MM.1S (cell line): ENCODE results near the gene FOXL2.

ENCODE experiments used
- DNase-seq: peaks from one replicate; pipeline ENCODE4 v3.0.0-alpha.2; 2015
- H2AFZ ChIP-seq: fragments of 300-600 bp; sonication (generic); 2 replicates; pipeline ENCODE4 v1.6.0; 2016; ENCODE audit warnings: antibody characterized with exemption, low read length
- H3F3A ChIP-seq: fragments of 300-600 bp; sonication (generic); 2 replicates; pipeline ENCODE4 v1.6.1; 2016; ENCODE audit warnings: mild to moderate bottlenecking, antibody characterized with exemption, low read length, moderate library complexity, mixed read lengths; ENCODE audit not compliant: insufficient read depth
- H3K27ac ChIP-seq: fragments of 300-600 bp; sonication (generic); 2 replicates; pipeline ENCODE4 v1.5.1; 2016; ENCODE audit warnings: mild to moderate bottlenecking, low read length
- H3K27me3 ChIP-seq: fragments of 300-600 bp; sonication (generic); replicated peaks from 2 replicates; pipeline ENCODE4 v1.6.0; 2016; ENCODE audit warnings: low read length; ENCODE audit not compliant: insufficient read depth
- H3K36me3 ChIP-seq: fragments of 300-600 bp; sonication (generic); replicated peaks from 2 replicates; pipeline ENCODE4 v1.6.1; 2016; ENCODE audit warnings: mild to moderate bottlenecking, low read length, mixed read lengths; ENCODE audit not compliant: insufficient read depth
- H3K4me1 ChIP-seq: fragments of 300-600 bp; sonication (generic); 2 replicates; pipeline ENCODE4 v1.6.1; 2016; ENCODE audit warnings: low read length, mixed read lengths
- H3K4me2 ChIP-seq: fragments of 300-600 bp; sonication (generic); 2 replicates; pipeline ENCODE4 v1.6.0; 2016; ENCODE audit warnings: low read depth, low read length
- H3K4me3 ChIP-seq: fragments of 300-600 bp; sonication (generic); 2 replicates; pipeline ENCODE4 v1.5.1; 2016; ENCODE audit warnings: low read length, mixed read lengths
- H3K79me2 ChIP-seq: fragments of 300-600 bp; sonication (generic); 2 replicates; pipeline ENCODE4 v1.6.1; 2016; ENCODE audit warnings: mixed run types, low read length, mixed read lengths
- H3K9ac ChIP-seq: fragments of 300-600 bp; sonication (generic); 2 replicates; pipeline ENCODE4 v1.6.1; 2016; ENCODE audit warnings: low read length, mixed read lengths
- H3K9me2 ChIP-seq: fragments of 300-600 bp; sonication (generic); replicated peaks from 2 replicates; pipeline ENCODE4 v1.6.1; 2016; ENCODE audit warnings: mild to moderate bottlenecking, low read length, mixed read lengths; ENCODE audit not compliant: insufficient read depth
- H3K9me3 ChIP-seq: fragments of 300-600 bp; sonication (generic); replicated peaks from 2 replicates; pipeline ENCODE4 v1.6.1; 2016; ENCODE audit warnings: mild to moderate bottlenecking, low read length, mixed read lengths; ENCODE audit not compliant: insufficient read depth
- H4K20me1 ChIP-seq: fragments of 300-600 bp; sonication (generic); 2 replicates; pipeline ENCODE4 v1.6.1; 2016; ENCODE audit warnings: mild to moderate bottlenecking, low read length, moderate library complexity, mixed read lengths; ENCODE audit not compliant: insufficient read depth
- CTCF ChIP-seq: fragments of 300-600 bp; sonication (generic); IDR thresholded peaks from 2 replicates; pipeline ENCODE4 v1.5.1; 2016; ENCODE audit warnings: antibody characterized with exemption, low read length, mixed read lengths
- EZH2 ChIP-seq: fragments of 300-600 bp; sonication (generic); optimal IDR thresholded peaks from 2 replicates; pipeline ENCODE3; 2017; ENCODE audit warnings: low read depth, mild to moderate bottlenecking, antibody characterized with exemption, low read length, mixed read lengths
- EZH2phosphoT487 ChIP-seq: fragments of 300-600 bp; sonication (generic); IDR thresholded peaks from 2 replicates; pipeline ENCODE4 v1.6.1; 2018; ENCODE audit warnings: antibody characterized with exemption, low read length

The FOXL2 gene

GRCh38 chr3:138909904-138910303, 37.0 kb downstream of the FOXL2 start:
- Histone ChIP-seq H3K9ac (no peak overlapping the region), H3K9me3 (no peaks in the 10 kb centered on the region), H3K9me2 (no peaks in the 10 kb centered on the region), H3K36me3 (no peaks in the 10 kb centered on the region), H3K4me2 (no peak overlapping the region), H3K27me3 (no peaks in the 10 kb centered on the region), H3K4me1 (peaks cover under 1% of the 10 kb centered on the region; the same call in 1 of the 2 replicates), H3K4me3 (no peak overlapping the region), H2AFZ (no peak overlapping the region), H3F3A (no peaks in the 10 kb centered on the region), H3K27ac (no peak overlapping the region), H4K20me1 (no peaks in the 10 kb centered on the region), H3K79me2 (no peaks in the 10 kb centered on the region)
- TF ChIP-seq CTCF (no peak), EZH2phosphoT487 (no peak), EZH2 (no peak)
- DNase-seq = no peak

- no peaks in the 10 kb centered on the region for H3K27me3 ChIP-seq
- no peaks in the 10 kb centered on the region for H3K9me2 ChIP-seq
- H3K4me2 ChIP-seq = no peak overlapping the region
- DNase-seq = no peak
- no peaks in the 10 kb centered on the region for H4K20me1 ChIP-seq
- H3K9me3 ChIP-seq = no peaks in the 10 kb centered on the region
- no peaks in the 10 kb centered on the region for H3F3A ChIP-seq
- no peaks in the 10 kb centered on the region for H3K4me1 ChIP-seq
- no peak for TF ChIP-seq CTCF
- no peak for TF ChIP-seq EZH2
- no peak for TF ChIP-seq EZH2phosphoT487
- no peaks in the 10 kb centered on the region for H3K79me2 ChIP-seq
- no peaks in the 10 kb centered on the region for H3K36me3 ChIP-seq
- H2AFZ ChIP-seq = no peak overlapping the region
- H3K27ac ChIP-seq = no peak overlapping the region
- H3K9ac ChIP-seq = no peak overlapping the region
- no peak overlapping the region for H3K4me3 ChIP-seq
These were observed 38.1 kb downstream of the FOXL2 start for GRCh38 chr3:138908846-138909245.

GRCh38 chr3:138907539-138907938, 39.4 kb downstream of the FOXL2 start:
- no peaks in the 10 kb centered on the region for H3K27me3 ChIP-seq
- no peaks in the 10 kb centered on the region for H3K9me2 ChIP-seq
- no peaks in the 10 kb centered on the region for H3K36me3 ChIP-seq
- no peak for TF ChIP-seq EZH2phosphoT487
- no peaks in the 10 kb centered on the region for H3K4me1 ChIP-seq
- H2AFZ ChIP-seq = no peak overlapping the region
- H3K79me2 ChIP-seq = no peaks in the 10 kb centered on the region
- H3K9ac ChIP-seq = no peak overlapping the region
- no peak for DNase-seq
- H3K4me2 ChIP-seq = no peak overlapping the region
- H4K20me1 ChIP-seq = no peaks in the 10 kb centered on the region
- no peak overlapping the region for H3K27ac ChIP-seq
- no peak overlapping the region for H3K4me3 ChIP-seq
- no peaks in the 10 kb centered on the region for H3K9me3 ChIP-seq
- H3F3A ChIP-seq = no peaks in the 10 kb centered on the region

- no peaks in the 10 kb centered on the region for H3K9me3 ChIP-seq
- H3F3A ChIP-seq = no peaks in the 10 kb centered on the region
- H3K27me3 ChIP-seq = no peaks in the 10 kb centered on the region
- no peaks in the 10 kb centered on the region for H3K4me1 ChIP-seq
- H3K36me3 ChIP-seq = no peaks in the 10 kb centered on the region
- DNase-seq = no peak
- no peaks in the 10 kb centered on the region for H4K20me1 ChIP-seq
- H3K9me2 ChIP-seq = no peaks in the 10 kb centered on the region
- H2AFZ ChIP-seq = no peak overlapping the region
- H3K27ac ChIP-seq = no peak overlapping the region
- TF ChIP-seq EZH2phosphoT487 = no peak
- no peak for TF ChIP-seq EZH2
- no peak for TF ChIP-seq CTCF
- H3K4me2 ChIP-seq = no peak overlapping the region
- H3K4me3 ChIP-seq = no peak overlapping the region
- no peak overlapping the region for H3K9ac ChIP-seq
- no peaks in the 10 kb centered on the region for H3K79me2 ChIP-seq
These were observed 44.8 kb downstream of the FOXL2 start for GRCh38 chr3:138902171-138902570.
